ENCODE data around the gene CAB39L. TPM values are rescaled to one million over a fixed set of nuclear protein-coding genes. Genes with fewer than 3 reads are reported as not detected.

The CAB39L gene
- total and polyA plus RNA-seq, 3 donors from 2014 or later: 23.2 to 46.9 (median 26.0) TPM

GRCh38 chr13:49400755-49401659, 42.9 kb downstream of the CAB39L start:
- peak overlapping the region; percentile 12 to 23 for H3K4me3 ChIP-seq
- H3K36me3 ChIP-seq (ENCODE audit: low read depth, missing control alignments): no peaks in the 10 kb centered on the region
- H3K9me3 ChIP-seq: no peaks in the 10 kb centered on the region
- intact Hi-C loops (cut with DNase I; ENCODE audit: low total_unique reads): no loop called here
- peak; percentile 36 for DNase-seq
- no peaks in the 10 kb centered on the region for H3K4me1 ChIP-seq
- TF ChIP-seq, protein P1, sequence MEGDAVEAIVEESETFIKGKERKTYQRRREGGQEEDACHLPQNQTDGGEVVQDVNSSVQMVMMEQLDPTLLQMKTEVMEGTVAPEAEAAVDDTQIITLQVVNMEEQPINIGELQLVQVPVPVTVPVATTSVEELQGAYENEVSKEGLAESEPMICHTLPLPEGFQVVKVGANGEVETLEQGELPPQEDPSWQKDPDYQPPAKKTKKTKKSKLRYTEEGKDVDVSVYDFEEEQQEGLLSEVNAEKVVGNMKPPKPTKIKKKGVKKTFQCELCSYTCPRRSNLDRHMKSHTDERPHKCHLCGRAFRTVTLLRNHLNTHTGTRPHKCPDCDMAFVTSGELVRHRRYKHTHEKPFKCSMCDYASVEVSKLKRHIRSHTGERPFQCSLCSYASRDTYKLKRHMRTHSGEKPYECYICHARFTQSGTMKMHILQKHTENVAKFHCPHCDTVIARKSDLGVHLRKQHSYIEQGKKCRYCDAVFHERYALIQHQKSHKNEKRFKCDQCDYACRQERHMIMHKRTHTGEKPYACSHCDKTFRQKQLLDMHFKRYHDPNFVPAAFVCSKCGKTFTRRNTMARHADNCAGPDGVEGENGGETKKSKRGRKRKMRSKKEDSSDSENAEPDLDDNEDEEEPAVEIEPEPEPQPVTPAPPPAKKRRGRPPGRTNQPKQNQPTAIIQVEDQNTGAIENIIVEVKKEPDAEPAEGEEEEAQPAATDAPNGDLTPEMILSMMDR (IDR thresholded peaks at IDR 0.05): no peak
- TF ChIP-seq POLR2A (IDR thresholded peaks at IDR 0.05): no peak
- H3K27me3 ChIP-seq: no peaks in the 10 kb centered on the region
- 29 to 30% methylated on average over 7 of the region's 7 CpGs for WGBS, 2 donors
- peak overlapping the region; percentile 46 to 80 for H3K27ac ChIP-seq

DNA sequence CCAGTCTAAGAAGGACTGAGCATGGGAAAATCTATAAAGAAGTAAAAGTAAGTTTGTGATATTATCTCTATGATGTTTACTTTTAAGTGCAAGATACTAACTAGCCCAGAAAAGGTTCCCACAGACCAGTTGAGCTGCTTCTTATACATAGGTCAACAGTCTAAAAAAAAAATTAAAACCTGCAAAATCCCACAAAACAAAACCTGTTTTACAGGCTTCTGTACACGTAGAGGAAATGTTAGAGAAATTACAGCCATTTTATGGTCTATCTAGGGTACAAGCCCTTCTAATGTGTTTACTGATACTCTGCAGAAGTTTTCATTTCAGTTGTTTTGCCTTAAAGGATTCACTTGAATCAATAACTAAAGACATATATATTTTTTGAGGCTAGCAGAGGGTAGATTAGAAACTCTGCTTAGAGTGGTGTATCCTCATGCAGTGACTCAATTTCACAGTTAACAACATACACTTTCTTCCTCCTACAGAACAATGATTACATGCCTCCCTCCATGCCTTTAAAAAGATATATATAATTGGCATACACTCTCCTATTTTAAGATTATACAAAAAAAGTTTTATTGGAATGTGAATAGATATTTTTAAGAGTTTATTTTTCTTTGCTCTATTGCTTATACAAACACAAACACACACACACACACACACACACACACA, 43.9 kb downstream of the CAB39L start:
- Histone ChIP-seq H3K36me3 (ENCODE audit: low read depth, missing control alignments) (no peaks in the 10 kb centered on the region), H3K4me3 (peak overlapping the region; percentile 12 to 23), H3K27ac (no peak overlapping the region), H3K9me3 (no peaks in the 10 kb centered on the region), H3K27me3 (no peaks in the 10 kb centered on the region), H3K4me1 (no peaks in the 10 kb centered on the region)
- DNase-seq: no peak
- 59 to 64% methylated on average over 1 of the region's 1 CpG for WGBS, 2 donors
- TF ChIP-seq, protein P1 (IDR thresholded peaks at IDR 0.05): no peak
- TF ChIP-seq POLR2A (IDR thresholded peaks at IDR 0.05): no peak
- intact Hi-C loops (cut with DNase I; ENCODE audit: low total_unique reads): no loop called here

GRCh38 chr13:49395878-49396380, 47.9 kb downstream of the CAB39L start:
- Histone ChIP-seq H3K27ac (peak overlapping the region in 1 of 2 donors; percentile 31), H3K36me3 (ENCODE audit: low read depth, missing control alignments) (no peaks in the 10 kb centered on the region), H3K9me3 (no peaks in the 10 kb centered on the region), H3K27me3 (no peaks in the 10 kb centered on the region), H3K4me1 (no peaks in the 10 kb centered on the region), H3K4me3 (no peak overlapping the region)
- no peak for DNase-seq
- WGBS, 2 donors: 81 to 95% methylated on average over 1 of the region's 1 CpG
- intact Hi-C loops (cut with DNase I; ENCODE audit: low total_unique reads): no loop called here
- no peak for TF ChIP-seq POLR2A (IDR thresholded peaks at IDR 0.05)
- TF ChIP-seq, protein P1 (IDR thresholded peaks at IDR 0.05): no peak

DNA sequence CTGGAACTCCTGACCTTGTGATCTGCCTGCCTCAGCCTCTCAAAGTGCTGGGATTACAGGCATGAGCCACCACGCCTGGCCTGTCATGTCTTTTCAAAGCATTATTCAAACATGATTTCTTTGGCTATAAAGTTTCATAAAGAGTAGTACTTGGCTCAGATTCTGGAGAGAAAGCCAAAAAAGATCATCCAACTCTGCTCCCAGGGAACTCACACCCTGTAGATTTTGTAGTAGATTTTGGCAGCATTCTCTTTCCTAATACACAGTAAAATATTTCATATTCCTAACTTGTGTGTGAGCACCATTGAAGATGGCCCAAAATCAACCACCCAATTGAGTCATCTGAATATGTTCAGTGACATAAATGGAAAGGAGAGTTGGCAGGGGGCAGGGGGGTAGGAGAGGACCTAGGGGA, 48.4 kb downstream of the CAB39L start:
- no peak overlapping the region for H3K4me3 ChIP-seq
- 50 to 62% methylated on average over 1 of the region's 1 CpG for WGBS, 2 donors
- no peaks in the 10 kb centered on the region for H3K4me1 ChIP-seq
- no peak overlapping the region for H3K27ac ChIP-seq
- intact Hi-C loops (cut with DNase I; ENCODE audit: low total_unique reads): no loop called here
- TF ChIP-seq, protein P1 (IDR thresholded peaks at IDR 0.05): no peak
- TF ChIP-seq POLR2A (IDR thresholded peaks at IDR 0.05): no peak
- no peaks in the 10 kb centered on the region for H3K9me3 ChIP-seq
- DNase-seq: no peak
- H3K27me3 ChIP-seq: no peaks in the 10 kb centered on the region
- H3K36me3 ChIP-seq (ENCODE audit: low read depth, missing control alignments): no peaks in the 10 kb centered on the region
